Esophagus muscularis mucosa (tissue), 4 donors: Measurements from ENCODE around the gene TRIM56. TPM values are rescaled to one million over a fixed set of nuclear protein-coding genes. Genes with fewer than 3 reads are reported as not detected.
"Not testable (repeated sequence)": the region's sequence is repeated elsewhere in the genome, so short reads cannot be mapped to it uniquely, and the experiment has no call there.

ENCODE experiments used
- DNase-seq: peaks from one replicate; pipeline ENCODE4 v3.0.0-alpha.2; 2017; ENCODE audit errors: extremely low spot score
- H3K27ac ChIP-seq, 4 donors: fragments of 200-600 bp; sonication (generic); replicated peaks in 1 of 4; 1 replicate in 3 of 4; 2 replicates in 1 of 4; pipeline ENCODE4 v1.5.1; 2016 to 2019; ENCODE audit warnings: mild to moderate bottlenecking in 1 of 4
- H3K27me3 ChIP-seq, 4 donors: fragments of 200-600 bp; sonication (generic); one replicate each; pipeline versions ENCODE4 v1.5.1 to v1.6.0; 2016 to 2019
- H3K36me3 ChIP-seq, 4 donors: fragments of 200-600 bp; sonication (generic); one replicate each; pipeline ENCODE4 v1.5.1; 2016 to 2019
- H3K4me1 ChIP-seq, 4 donors: fragments of 200-600 bp; sonication (generic); one replicate each; pipeline ENCODE4 v1.5.1; 2016 to 2019
- H3K4me3 ChIP-seq, 4 donors: fragments of 200-600 bp; sonication (generic); 1 replicate in 2 of 4; 2 replicates in 2 of 4; pipeline ENCODE4 v1.5.1; 2016 to 2019; ENCODE audit warnings: mild to moderate bottlenecking in 4 of 4, moderate library complexity in 1 of 4
- H3K9me3 ChIP-seq, 4 donors: fragments of 200-600 bp; sonication (generic); 1 replicate in 3 of 4; 2 replicates in 1 of 4; pipeline ENCODE4 v1.5.1; 2016 to 2019
- CTCF ChIP-seq, 3 experiments: fragments of 200-600 bp in 2 of 3; fragments of 450-650 bp in 1 of 3; sonication (generic) in 2 of 3; IDR thresholded peaks; one replicate each; pipeline ENCODE4 v1.5.1; 2017 to 2019; ENCODE audit warnings: antibody characterized with exemption in 3 of 3, mild to moderate bottlenecking in 2 of 3, moderate library complexity in 1 of 3
- EP300 ChIP-seq: sonication (generic); formaldehyde crosslinking; IDR thresholded peaks from one replicate; pipeline ENCODE4 v1.6.1; 2017; ENCODE audit warnings: antibody characterized with exemption
- POLR2A ChIP-seq: fragments of 450-650 bp; IDR thresholded peaks from one replicate; pipeline ENCODE4 v1.6.1; 2017; ENCODE audit warnings: antibody characterized with exemption, moderate library complexity, mild to moderate bottlenecking, low read depth
- POLR2AphosphoS5 ChIP-seq, 2 donors: sonication (generic); formaldehyde crosslinking; IDR thresholded peaks; one replicate each; pipeline ENCODE4 v1.6.1; 2017; ENCODE audit warnings: antibody characterized with exemption in 2 of 2
- WGBS: methylation state at CpG from one replicate; pipeline ENCODE4 v1.1.5; 2018; 5-methylcytosine and 5-hydroxymethylcytosine counted together
- intact Hi-C: fragments of 100-400 bp; cut with DNase I; formaldehyde crosslinking; loops from one replicate; pipeline ENCODE4 v1.15.1; 2023
- total RNA-seq, 4 donors: library from RNA; depleted of rRNA; stranded (reverse); fragments of >200 nt; gene quantifications; one replicate each; pipeline versions ENCODE4 v1.1.0 to v1.2.1, GENCODE V29; 2016

TRIM56 gene
- total RNA-seq, 4 donors from 2014 or later = 16.2 to 25.1 (median 22.9) TPM

- DNase-seq = no peak
- H3K4me1 ChIP-seq = peaks cover 44 to 52% (median 47%) of the 10 kb centered on the region in 4 donors
- no peak for TF ChIP-seq POLR2AphosphoS5 (IDR thresholded peaks at IDR 0.05)
- no peak for TF ChIP-seq EP300
- no peak for TF ChIP-seq POLR2A
- TF ChIP-seq CTCF (IDR thresholded peaks at IDR 0.05) = no peak
- peaks cover 0 to 23% (median 0%) of the 10 kb centered on the region in 4 donors for H3K36me3 ChIP-seq
- H3K9me3 ChIP-seq = no peaks in the 10 kb centered on the region
- WGBS = 73% methylated on average over 3 of the region's 3 CpGs
- H3K27me3 ChIP-seq = no peaks in the 10 kb centered on the region
- intact Hi-C loops = no loop called here
- peak overlapping the region in 3 of 4 donors; percentile 48 to 64 (median 63) for H3K27ac ChIP-seq
- H3K4me3 ChIP-seq = peak overlapping the region; percentile 32 to 51 (median 37)
Measured at GRCh38 chr7:101127460-101128039, 42.3 kb downstream of the TRIM56 start.

- peak overlapping the region in 2 of 4 donors; percentile 3 to 38 for H3K4me3 ChIP-seq
- no peak for DNase-seq
- WGBS = 80% methylated on average over 14 of the region's 14 CpGs
- H3K36me3 ChIP-seq = peaks cover 0 to 23% (median 0%) of the 10 kb centered on the region in 4 donors
- peaks cover 37 to 47% (median 40%) of the 10 kb centered on the region in 4 donors for H3K4me1 ChIP-seq
- intact Hi-C loops = no loop called here
- no peak overlapping the region for H3K27ac ChIP-seq
- no peaks in the 10 kb centered on the region for H3K27me3 ChIP-seq
- TF ChIP-seq EP300 = no peak
- TF ChIP-seq POLR2A = no peak
- no peak for TF ChIP-seq POLR2AphosphoS5 (IDR thresholded peaks at IDR 0.05)
- no peak for TF ChIP-seq CTCF (IDR thresholded peaks at IDR 0.05)
- no peaks in the 10 kb centered on the region for H3K9me3 ChIP-seq
Measured at GRCh38 chr7:101128040-101128834, 43.0 kb downstream of the TRIM56 start.

DNA sequence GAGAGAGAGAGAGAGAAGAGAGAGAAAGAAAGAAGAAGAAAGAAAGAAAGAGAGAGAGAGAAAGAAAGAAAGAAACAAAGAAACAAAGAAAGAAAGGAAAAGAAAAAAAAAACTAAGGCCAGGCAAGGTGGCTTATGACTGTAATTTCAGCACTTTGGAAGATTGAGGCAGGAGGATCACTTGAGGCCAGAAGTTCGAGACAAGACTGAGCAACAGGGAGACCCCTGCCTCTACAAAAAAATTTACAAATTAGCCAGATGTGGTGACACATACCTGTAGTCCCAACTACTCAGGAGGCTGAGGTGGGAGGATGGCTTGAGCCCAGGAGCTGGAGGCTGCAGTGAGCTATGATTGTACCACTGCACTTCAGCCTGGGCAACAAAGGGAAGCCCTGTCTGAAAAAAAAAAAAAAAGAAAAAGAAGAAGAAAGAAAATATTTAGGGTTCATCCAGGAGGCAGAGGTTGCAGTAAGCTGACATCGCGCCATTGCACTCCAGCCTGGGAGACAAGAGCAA, 44.4 kb downstream of the TRIM56 start:
- intact Hi-C loops = no loop called here
- 89% methylated on average over 3 of the region's 3 CpGs for WGBS
- Histone ChIP-seq H3K27me3 (no peaks in the 10 kb centered on the region), H3K27ac (no peak overlapping the region), H3K4me3 (no peak overlapping the region), H3K36me3 (peaks cover 0 to 33% (median 0%) of the 10 kb centered on the region in 4 donors), H3K9me3 (no peaks in the 10 kb centered on the region), H3K4me1 (peaks cover 31 to 39% (median 33%) of the 10 kb centered on the region in 4 donors)
- DNase-seq = no peak
- TF ChIP-seq POLR2AphosphoS5 (IDR thresholded peaks at IDR 0.05) = no peak
- no peak for TF ChIP-seq EP300
- TF ChIP-seq CTCF (IDR thresholded peaks at IDR 0.05) = no peak
- no peak for TF ChIP-seq POLR2A

DNA sequence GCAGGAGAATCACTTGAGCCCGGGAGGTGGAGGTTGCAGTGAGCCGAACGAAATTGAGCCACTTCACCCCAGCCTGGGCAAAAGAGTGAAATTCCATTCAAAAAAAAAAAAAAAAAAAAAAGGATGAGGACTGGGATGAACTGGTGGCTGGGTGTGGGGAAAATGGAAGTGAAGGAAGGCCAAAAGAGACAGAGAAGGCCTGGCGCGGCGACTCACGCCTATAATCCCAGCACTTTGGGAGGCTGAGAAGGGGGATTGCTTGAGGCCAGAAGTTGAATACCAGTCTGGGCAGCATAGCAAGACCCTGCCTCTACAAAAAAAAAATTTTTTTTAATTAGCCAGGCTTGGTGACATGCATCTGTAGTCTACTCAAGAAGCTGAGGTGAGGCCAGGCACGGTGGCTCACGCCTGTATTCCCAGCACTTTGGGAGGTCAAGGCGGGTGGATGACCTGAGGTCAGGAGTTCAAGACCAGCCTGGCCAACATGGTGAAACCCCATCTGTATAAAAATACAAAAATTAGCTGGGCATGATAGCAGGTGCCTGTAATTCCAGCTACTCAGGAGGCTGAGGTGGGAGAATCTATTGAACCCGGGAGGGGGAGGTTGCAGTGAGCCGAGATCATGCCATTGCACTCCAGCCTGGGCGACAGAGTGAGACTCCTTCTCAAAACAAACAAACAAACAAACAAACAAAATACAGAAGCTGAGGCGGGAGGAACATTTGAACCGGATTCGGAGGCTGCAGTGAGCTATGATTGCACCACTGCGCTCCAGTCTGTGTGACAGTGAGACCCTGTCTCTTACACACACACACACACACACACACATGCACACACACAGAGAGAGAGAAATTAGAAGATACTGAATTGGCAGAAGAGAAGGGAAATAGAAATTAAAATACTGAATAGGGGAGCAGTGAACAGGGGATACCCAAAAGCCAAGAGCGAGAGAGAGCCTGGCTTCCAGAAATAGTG, 47.6 kb downstream of the TRIM56 start:
- Histone ChIP-seq H3K4me1 (peaks cover 5 to 12% (median 5%) of the 10 kb centered on the region in 4 donors), H3K36me3 (peaks cover 0 to 43% (median 2%) of the 10 kb centered on the region in 4 donors)
- intact Hi-C loops, H3K4me3 ChIP-seq, DNase-seq, H3K27me3 ChIP-seq, H3K27ac ChIP-seq, H3K9me3 ChIP-seq: not testable (repeated sequence)
- 92% methylated on average over 18 of the region's 18 CpGs for WGBS
